HFFc6 (cell line): ENCODE measurements around the gene HTRA3. TPM values are rescaled to one million over a fixed set of nuclear protein-coding genes. Genes with fewer than 3 reads are reported as not detected.

Experiments used
- DNase-seq: peaks from one replicate; pipeline ENCODE4 v3.0.0-alpha.2; 2018
- H3K27ac Mint-ChIP-seq: 2 replicates; pipeline ENCODE4 v1.8.0; 2020; ENCODE audit warnings: mild to moderate bottlenecking, mixed read lengths
- H3K27me3 Mint-ChIP-seq: 2 replicates; pipeline ENCODE4 v1.8.0; 2021; ENCODE audit warnings: mild to moderate bottlenecking, moderate library complexity, mixed read lengths; ENCODE audit not compliant: insufficient read depth
- H3K36me3 Mint-ChIP-seq: 2 replicates; pipeline ENCODE4 v1.8.0; 2021; ENCODE audit warnings: low read depth, mixed read lengths
- H3K4me1 Mint-ChIP-seq: 2 replicates; pipeline ENCODE4 v1.8.0; 2020; ENCODE audit warnings: low read depth, mixed read lengths
- H3K4me3 Mint-ChIP-seq: 2 replicates; pipeline ENCODE4 v1.8.0; 2020; ENCODE audit warnings: mild to moderate bottlenecking, moderate library complexity, mixed read lengths
- H3K9me3 Mint-ChIP-seq: 2 replicates; pipeline ENCODE4 v1.8.0; 2020; ENCODE audit warnings: mild to moderate bottlenecking, mixed read lengths
- total RNA-seq, 6 experiments: library from RNA; stranded (reverse); fragmentation: NEBNext Ultra II Directional; extraction: Animal tissue kit (Norgen Biotek cat#: 25700); gene quantifications; 2 replicates in 1 of 6; 3 replicates in 5 of 6; pipeline ENCODE4 v1.2.3, GENCODE V29; 2021
- TF ChIP-seq, protein P1 (sequence below): fragments of 200-600 bp; sonication (generic); IDR thresholded peaks from 2 replicates; pipeline ENCODE4 v1.5.0; 2021; ENCODE audit warnings: antibody characterized with exemption, mild to moderate bottlenecking

Gene HTRA3
- total RNA-seq, 6 experiments from 2014 or later: 4.2 to 7.0 (median 4.8) TPM

DNA sequence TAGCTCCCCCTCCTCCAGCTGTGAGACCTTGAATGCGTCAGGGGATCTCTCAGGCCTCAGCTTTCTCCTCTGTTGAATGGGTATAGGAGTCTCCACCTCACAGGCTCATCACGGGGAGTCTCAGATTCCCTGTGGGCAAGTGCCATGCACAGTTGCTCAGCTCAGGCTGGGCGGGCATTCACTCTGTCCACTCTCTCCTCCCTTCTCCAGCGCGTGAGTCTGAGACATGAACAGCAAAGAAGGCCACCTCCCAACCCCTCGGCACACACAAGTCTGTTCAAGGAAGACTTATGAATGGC lies 60.0 kb downstream of the HTRA3 start:
- Mint-ChIP-seq H3K9me3 (peaks cover 8% of the 10 kb centered on the region; the same call in 1 of the 2 replicates), H3K27me3 (peaks cover 23% of the 10 kb centered on the region), H3K27ac (no peak overlapping the region), H3K4me3 (no peak overlapping the region), H3K4me1 (peaks cover 14% of the 10 kb centered on the region), H3K36me3 (no peaks in the 10 kb centered on the region)
- no peak for DNase-seq
- TF ChIP-seq, protein P1, sequence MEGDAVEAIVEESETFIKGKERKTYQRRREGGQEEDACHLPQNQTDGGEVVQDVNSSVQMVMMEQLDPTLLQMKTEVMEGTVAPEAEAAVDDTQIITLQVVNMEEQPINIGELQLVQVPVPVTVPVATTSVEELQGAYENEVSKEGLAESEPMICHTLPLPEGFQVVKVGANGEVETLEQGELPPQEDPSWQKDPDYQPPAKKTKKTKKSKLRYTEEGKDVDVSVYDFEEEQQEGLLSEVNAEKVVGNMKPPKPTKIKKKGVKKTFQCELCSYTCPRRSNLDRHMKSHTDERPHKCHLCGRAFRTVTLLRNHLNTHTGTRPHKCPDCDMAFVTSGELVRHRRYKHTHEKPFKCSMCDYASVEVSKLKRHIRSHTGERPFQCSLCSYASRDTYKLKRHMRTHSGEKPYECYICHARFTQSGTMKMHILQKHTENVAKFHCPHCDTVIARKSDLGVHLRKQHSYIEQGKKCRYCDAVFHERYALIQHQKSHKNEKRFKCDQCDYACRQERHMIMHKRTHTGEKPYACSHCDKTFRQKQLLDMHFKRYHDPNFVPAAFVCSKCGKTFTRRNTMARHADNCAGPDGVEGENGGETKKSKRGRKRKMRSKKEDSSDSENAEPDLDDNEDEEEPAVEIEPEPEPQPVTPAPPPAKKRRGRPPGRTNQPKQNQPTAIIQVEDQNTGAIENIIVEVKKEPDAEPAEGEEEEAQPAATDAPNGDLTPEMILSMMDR: no peak

DNA sequence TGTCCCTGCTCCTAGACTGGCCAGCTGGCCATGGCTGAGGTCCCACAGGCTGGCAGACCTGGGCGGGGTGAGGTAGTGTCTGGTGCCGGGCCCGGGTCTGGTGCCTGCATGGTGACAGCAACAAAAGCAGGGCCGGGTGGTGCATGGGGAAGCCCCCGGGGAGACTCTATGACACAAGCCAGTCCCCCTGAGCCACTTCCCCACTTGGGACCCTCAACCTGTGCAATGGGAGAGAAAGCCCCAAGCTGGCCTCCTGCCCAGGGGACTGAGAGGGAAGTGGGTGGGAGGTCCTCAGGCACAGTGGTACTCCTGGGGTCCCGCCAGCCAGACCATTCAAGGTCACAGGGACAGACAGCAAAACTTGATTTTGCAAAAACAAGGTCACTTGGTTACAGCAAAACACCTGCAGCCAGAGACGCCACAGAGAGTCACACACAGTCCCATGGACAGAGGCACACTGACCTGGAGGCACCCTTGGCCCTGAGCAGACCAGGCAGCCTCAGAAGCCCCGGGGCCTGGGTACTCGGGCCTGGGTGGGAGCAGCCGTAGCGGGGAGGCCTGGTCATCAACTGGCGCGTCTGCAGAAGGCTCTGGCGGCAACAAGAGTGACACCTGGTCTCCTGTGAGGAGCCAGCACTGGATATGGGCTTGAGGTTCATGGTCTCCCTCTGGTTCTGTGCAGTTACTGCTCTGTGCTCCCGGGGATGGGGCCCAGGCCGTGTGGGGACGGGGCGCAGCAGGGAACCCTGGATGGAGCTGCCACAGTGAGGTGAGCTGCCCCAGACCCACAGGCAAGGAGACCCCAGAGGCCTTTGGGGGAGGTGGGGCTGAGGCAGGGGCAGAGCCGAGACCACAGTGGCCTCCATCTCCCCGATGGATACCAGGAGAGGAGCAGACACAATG lies 60.6 kb downstream of the HTRA3 start:
- Mint-ChIP-seq H3K4me3 (no peak overlapping the region), H3K4me1 (peaks cover 8% of the 10 kb centered on the region), H3K27me3 (peaks cover 23% of the 10 kb centered on the region), H3K36me3 (no peaks in the 10 kb centered on the region), H3K27ac (no peak overlapping the region), H3K9me3 (peaks cover 10% of the 10 kb centered on the region)
- no peak for DNase-seq
- TF ChIP-seq, protein P1: no peak

DNA sequence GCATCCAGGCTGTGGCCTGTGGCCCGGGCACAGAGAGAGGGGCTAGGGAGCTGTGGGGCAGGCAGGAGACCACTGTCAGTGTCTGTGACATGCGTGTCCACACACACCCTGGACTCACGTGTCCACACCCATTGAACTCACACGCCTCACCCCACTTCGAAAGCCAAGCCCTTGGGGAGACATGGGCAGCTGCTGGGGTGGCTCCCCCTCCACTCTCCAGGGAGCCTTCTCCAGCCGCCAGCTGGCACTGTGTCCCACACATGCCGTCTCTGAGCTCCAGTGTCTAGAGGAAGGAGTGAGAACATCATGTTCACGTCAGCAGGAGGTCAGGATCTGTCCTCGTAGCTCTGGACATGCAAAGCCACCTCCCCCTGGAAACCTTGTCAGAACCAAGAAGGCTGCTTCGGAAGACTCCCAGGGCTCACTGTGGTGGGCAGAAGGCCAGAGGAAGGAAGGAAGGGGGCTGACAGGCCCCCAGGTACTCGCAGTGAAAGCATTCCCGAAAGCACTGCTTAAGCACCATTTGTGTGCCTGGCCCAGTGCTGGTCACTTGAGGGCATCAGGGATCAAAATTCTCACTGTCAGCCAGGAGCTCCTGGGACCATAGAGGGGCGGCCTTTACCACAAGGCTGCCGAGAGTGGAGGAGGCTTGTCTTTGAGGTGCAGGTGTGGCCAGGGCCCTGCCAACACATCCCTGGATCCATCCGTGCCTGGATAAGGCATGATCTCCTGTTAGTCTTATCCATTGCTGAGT lies 61.4 kb downstream of the HTRA3 start:
- Mint-ChIP-seq H3K27ac (no peak overlapping the region), H3K4me3 (no peak overlapping the region), H3K27me3 (peaks cover 23% of the 10 kb centered on the region), H3K9me3 (peaks cover 19% of the 10 kb centered on the region), H3K4me1 (peaks cover 3% of the 10 kb centered on the region), H3K36me3 (peaks cover 4% of the 10 kb centered on the region)
- DNase-seq: no peak
- TF ChIP-seq, protein P1: no peak

DNA sequence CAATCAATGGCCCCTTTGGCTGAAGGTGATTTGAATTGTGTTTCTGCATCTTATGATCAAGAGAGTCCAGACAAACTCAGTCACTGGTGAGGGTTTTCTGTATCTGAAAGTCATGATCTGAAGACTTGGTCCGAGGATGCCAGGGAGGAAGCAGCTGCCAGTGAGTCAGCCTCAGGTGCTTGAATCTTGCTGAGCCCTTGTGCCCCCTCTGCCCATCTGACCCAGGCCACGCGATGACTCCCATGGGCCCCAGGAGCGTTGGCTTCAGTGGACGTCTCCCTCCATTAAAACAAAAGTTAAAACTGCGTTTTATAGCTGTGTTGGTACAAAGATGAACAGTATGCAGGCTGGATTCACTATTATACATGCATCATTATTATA lies 62.0 kb downstream of the HTRA3 start:
- TF ChIP-seq, protein P1: no peak
- Mint-ChIP-seq H3K4me1 (peaks cover 9% of the 10 kb centered on the region), H3K9me3 (peaks cover 24% of the 10 kb centered on the region), H3K27me3 (peaks cover 23% of the 10 kb centered on the region), H3K4me3 (no peak overlapping the region), H3K27ac (no peak overlapping the region), H3K36me3 (peaks cover 6% of the 10 kb centered on the region)
- no peak for DNase-seq

DNA sequence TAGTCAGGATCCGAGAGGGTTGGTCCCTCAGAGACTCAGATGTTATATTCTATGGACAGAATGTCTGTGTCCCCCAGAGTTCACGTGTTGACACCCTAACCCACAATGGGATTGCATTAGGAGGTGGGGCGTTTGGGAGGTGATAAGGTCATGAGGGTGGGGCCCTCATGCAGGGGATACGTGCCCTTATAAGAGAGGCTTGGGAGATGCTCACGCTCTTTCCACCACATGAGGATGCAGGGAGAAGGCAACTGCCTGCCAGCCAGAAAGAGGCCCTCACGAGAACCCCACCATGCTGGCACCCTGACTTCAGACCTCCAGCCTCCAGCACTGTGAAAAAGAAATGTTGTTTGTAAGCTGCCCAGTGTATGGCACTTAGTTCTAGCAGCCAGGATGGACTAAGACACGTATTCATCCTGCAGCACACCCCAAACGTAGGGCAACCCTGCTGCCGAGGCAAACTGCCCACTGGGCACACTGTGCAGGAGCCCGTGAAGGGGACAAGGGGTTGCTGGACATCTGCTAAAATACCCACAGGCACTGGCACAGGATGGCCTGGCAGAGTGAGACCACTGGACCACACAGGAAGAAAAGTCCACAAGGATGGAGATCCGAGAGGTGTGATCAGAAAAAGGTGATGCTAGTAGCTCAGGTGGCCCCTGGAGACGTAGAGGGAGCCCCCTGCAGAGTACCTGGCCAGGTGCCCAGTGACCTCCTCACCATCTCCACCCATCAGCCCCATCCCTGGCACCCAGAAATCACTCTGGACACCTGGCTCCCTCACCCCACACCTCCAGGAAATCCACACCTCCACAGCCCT lies 62.7 kb downstream of the HTRA3 start:
- no peak for DNase-seq
- H3K4me1 Mint-ChIP-seq: peaks cover 14% of the 10 kb centered on the region
- TF ChIP-seq, protein P1: no peak
- no peak overlapping the region for H3K27ac Mint-ChIP-seq
- peaks cover 25% of the 10 kb centered on the region for H3K9me3 Mint-ChIP-seq
- peaks cover 23% of the 10 kb centered on the region for H3K27me3 Mint-ChIP-seq
- no peak overlapping the region for H3K4me3 Mint-ChIP-seq
- H3K36me3 Mint-ChIP-seq: peaks cover 6% of the 10 kb centered on the region
